Neural cell (in vitro differentiated cells): Measurements from ENCODE around the gene PITHD1. TPM values are rescaled to one million over a fixed set of nuclear protein-coding genes. Genes with fewer than 3 reads are reported as not detected.

Experiments
- H2AFZ ChIP-seq: fragments of 200-600, 300-800 bp; sonication (generic), shearing (Covaris generic); 2 replicates; pipeline ENCODE4 v1.6.0; 2014; ENCODE audit warnings: low read depth, mild to moderate bottlenecking, antibody characterized with exemption, low read length, moderate library complexity
- H3F3A ChIP-seq: fragments of 200-600 bp; shearing (Covaris generic); 2 replicates; pipeline ENCODE4 v1.6.1; 2016; ENCODE audit warnings: mild to moderate bottlenecking, moderate library complexity, mixed read lengths, antibody characterized with exemption, low read length; ENCODE audit not compliant: insufficient read depth, poor library complexity, severe bottlenecking
- H3K27ac ChIP-seq: fragments of 200-600, 300-800 bp; sonication (generic), shearing (Covaris generic); 2 replicates; pipeline ENCODE4 v1.5.1; 2014; ENCODE audit warnings: mild to moderate bottlenecking, low read length, moderate library complexity
- H3K27me3 ChIP-seq: fragments of 300-800, 200-600 bp; sonication (generic), shearing (Covaris generic); 2 replicates; pipeline ENCODE4 v1.6.0; 2014; ENCODE audit warnings: mild to moderate bottlenecking, low read depth, low read length, moderate library complexity; ENCODE audit not compliant: insufficient read depth
- H3K36me3 ChIP-seq: fragments of 300-800, 200-600 bp; sonication (generic), shearing (Covaris generic); 2 replicates; pipeline ENCODE4 v1.5.1; 2014; ENCODE audit warnings: mild to moderate bottlenecking, antibody characterized with exemption, low read length, moderate library complexity; ENCODE audit not compliant: insufficient read depth
- H3K4me2 ChIP-seq: fragments of 300-800, 200-600 bp; sonication (generic), shearing (Covaris generic); 2 replicates; pipeline ENCODE4 v1.6.0; 2014; ENCODE audit warnings: mild to moderate bottlenecking, low read length
- H3K4me3 ChIP-seq: fragments of 300-800, 200-600 bp; sonication (generic), shearing (Covaris generic); 2 replicates; pipeline ENCODE4 v1.5.1; 2014; ENCODE audit warnings: mild to moderate bottlenecking, low read length, moderate library complexity
- H3K79me2 ChIP-seq: fragments of 200-600 bp; shearing (Covaris generic); replicated peaks from 2 replicates; pipeline ENCODE4 v1.6.0; 2014; ENCODE audit warnings: mild to moderate bottlenecking, low read length, moderate library complexity; ENCODE audit not compliant: insufficient read depth
- H3K9ac ChIP-seq: fragments of 300-800, 200-600 bp; sonication (generic), shearing (Covaris generic); 2 replicates; pipeline ENCODE4 v1.6.1; 2016; ENCODE audit warnings: mild to moderate bottlenecking, low read length, mixed read lengths
- H3K9me2 ChIP-seq: fragments of 200-600 bp; shearing (Covaris generic); 2 replicates; pipeline ENCODE4 v1.6.1; 2016; ENCODE audit warnings: mild to moderate bottlenecking, low read length, mixed read lengths; ENCODE audit not compliant: insufficient read depth
- H3K9me3 ChIP-seq: fragments of 200-600, 300-800 bp; sonication (generic), shearing (Covaris generic); 2 replicates; pipeline ENCODE4 v1.6.1; 2016; ENCODE audit warnings: mild to moderate bottlenecking, mixed run types, low read length, moderate library complexity, mixed read lengths
- H4K20me1 ChIP-seq: fragments of 200-600 bp; shearing (Covaris generic); 2 replicates; pipeline ENCODE4 v1.6.1; 2016; ENCODE audit warnings: mild to moderate bottlenecking, mixed run types; ENCODE audit not compliant: insufficient read depth
- EP300 ChIP-seq: fragments of 450-650 bp; conservative IDR thresholded peaks from 2 replicates; pipeline ENCODE4 v1.6.1; 2014; ENCODE audit warnings: antibody characterized with exemption, mild to moderate bottlenecking, moderate library complexity; ENCODE audit not compliant: poor library complexity, severe bottlenecking
- EZH2 ChIP-seq: fragments of 200-600, 300-800 bp; shearing (Covaris generic), sonication (generic); IDR thresholded peaks from 2 replicates; pipeline ENCODE4 v1.6.1; 2014; ENCODE audit warnings: antibody characterized with exemption, low read length, borderline replicate concordance, mild to moderate bottlenecking; ENCODE audit not compliant: insufficient read depth, poor library complexity, severe bottlenecking
- MXI1 ChIP-seq: fragments of 450-650 bp; conservative IDR thresholded peaks from 2 replicates; pipeline ENCODE4 v1.6.1; 2014; ENCODE audit warnings: antibody characterized with exemption, mild to moderate bottlenecking; ENCODE audit not compliant: poor library complexity, severe bottlenecking
- POLR2AphosphoS5 ChIP-seq: IDR thresholded peaks from 2 replicates; pipeline ENCODE4 v1.6.1; 2012
- RAD21 ChIP-seq: fragments of 450-650 bp; conservative IDR thresholded peaks from 2 replicates; pipeline ENCODE4 v1.6.1; 2014; ENCODE audit warnings: antibody characterized with exemption, mild to moderate bottlenecking, moderate library complexity
- REST ChIP-seq: IDR thresholded peaks from 2 replicates; pipeline ENCODE4 v1.6.1; 2012; ENCODE audit warnings: borderline replicate concordance
- SMC3 ChIP-seq: fragments of 450-650 bp; conservative IDR thresholded peaks from 2 replicates; pipeline ENCODE4 v1.6.1; 2014; ENCODE audit warnings: antibody characterized with exemption, mild to moderate bottlenecking, moderate library complexity; ENCODE audit not compliant: poor library complexity
- TAF1 ChIP-seq: IDR thresholded peaks from 2 replicates; pipeline ENCODE4 v1.6.1; 2012; ENCODE audit warnings: low read depth
- polyA plus RNA-seq: library from polyadenylated mRNA; depleted of rRNA; stranded (reverse); fragments of >200 nt; gene quantifications from 2 replicates; pipeline ENCODE4 v1.2.3, GENCODE V29; 2014
- TF ChIP-seq, protein P1 (sequence below): fragments of 450-650 bp; IDR thresholded peaks from 2 replicates; pipeline ENCODE4 v1.5.1; 2014; ENCODE audit warnings: antibody characterized with exemption, mild to moderate bottlenecking, moderate library complexity; ENCODE audit not compliant: poor library complexity, severe bottlenecking

Gene PITHD1
- polyA plus RNA-seq, 1 donor from 2014 or later = 267 TPM

DNA sequence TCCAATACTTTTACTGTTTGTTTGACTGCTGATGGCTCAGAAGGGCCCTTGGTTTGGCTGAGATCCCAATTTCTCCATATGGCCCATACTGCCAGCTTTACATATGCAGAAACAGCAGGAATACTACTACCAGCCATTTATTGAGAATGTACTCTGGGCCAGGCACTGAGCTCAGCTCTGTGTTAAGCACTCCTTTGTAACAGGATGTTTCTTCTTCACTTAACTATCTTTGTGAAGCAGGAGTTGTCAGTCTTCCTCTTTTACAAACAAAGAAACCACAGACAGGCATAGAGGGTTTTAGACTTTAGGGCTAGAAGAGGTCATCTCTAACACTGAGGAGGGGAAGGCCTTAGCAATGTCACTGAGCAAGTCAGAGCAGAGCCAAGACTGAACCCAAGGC lies 38.7 kb downstream of the PITHD1 start:
- Histone ChIP-seq H4K20me1 (no peaks in the 10 kb centered on the region), H3K9me2 (no peaks in the 10 kb centered on the region), H3K9me3 (no peaks in the 10 kb centered on the region), H3K79me2 (no peaks in the 10 kb centered on the region), H2AFZ (no peak overlapping the region), H3F3A (no peaks in the 10 kb centered on the region), H3K36me3 (no peaks in the 10 kb centered on the region), H3K9ac (no peak overlapping the region), H3K4me2 (no peak overlapping the region), H3K4me3 (no peak overlapping the region), H3K27ac (no peak overlapping the region), H3K27me3 (no peaks in the 10 kb centered on the region)
- TF ChIP-seq TAF1 (no peak), SMC3 (no peak), RAD21 (no peak), POLR2AphosphoS5 (no peak), MXI1 (no peak), EZH2 (no peak), EP300 (no peak)

DNA sequence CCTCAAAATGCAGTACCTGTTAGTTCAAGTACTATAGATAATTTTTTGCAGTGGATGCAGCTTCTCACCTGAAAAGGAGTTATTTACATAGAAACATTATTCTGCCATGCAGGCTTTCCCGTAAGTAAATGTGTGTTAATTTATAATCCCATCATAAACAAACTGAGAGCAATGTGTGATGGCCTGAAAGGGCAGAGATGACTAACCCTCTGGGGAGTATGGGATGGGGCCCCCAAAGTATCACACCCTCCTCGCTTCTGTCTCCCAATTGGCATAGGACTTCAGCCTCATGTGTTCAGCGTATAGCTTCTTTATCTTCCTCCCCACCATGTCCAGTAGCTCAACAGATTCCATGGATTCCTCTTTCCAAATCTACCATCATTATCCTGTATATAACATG lies 39.4 kb downstream of the PITHD1 start:
- H3K27ac ChIP-seq = no peak overlapping the region
- no peak overlapping the region for H3K4me2 ChIP-seq
- no peak overlapping the region for H3K4me3 ChIP-seq
- no peaks in the 10 kb centered on the region for H3F3A ChIP-seq
- no peaks in the 10 kb centered on the region for H3K9me2 ChIP-seq
- H3K9me3 ChIP-seq = no peaks in the 10 kb centered on the region
- H3K36me3 ChIP-seq = no peaks in the 10 kb centered on the region
- H3K27me3 ChIP-seq = no peaks in the 10 kb centered on the region
- H3K79me2 ChIP-seq = no peaks in the 10 kb centered on the region
- no peak overlapping the region for H3K9ac ChIP-seq
- no peak overlapping the region for H2AFZ ChIP-seq
- no peaks in the 10 kb centered on the region for H4K20me1 ChIP-seq
- TF ChIP-seq SMC3 = no peak
- TF ChIP-seq MXI1 = no peak
- TF ChIP-seq TAF1 = no peak
- TF ChIP-seq, protein P1, sequence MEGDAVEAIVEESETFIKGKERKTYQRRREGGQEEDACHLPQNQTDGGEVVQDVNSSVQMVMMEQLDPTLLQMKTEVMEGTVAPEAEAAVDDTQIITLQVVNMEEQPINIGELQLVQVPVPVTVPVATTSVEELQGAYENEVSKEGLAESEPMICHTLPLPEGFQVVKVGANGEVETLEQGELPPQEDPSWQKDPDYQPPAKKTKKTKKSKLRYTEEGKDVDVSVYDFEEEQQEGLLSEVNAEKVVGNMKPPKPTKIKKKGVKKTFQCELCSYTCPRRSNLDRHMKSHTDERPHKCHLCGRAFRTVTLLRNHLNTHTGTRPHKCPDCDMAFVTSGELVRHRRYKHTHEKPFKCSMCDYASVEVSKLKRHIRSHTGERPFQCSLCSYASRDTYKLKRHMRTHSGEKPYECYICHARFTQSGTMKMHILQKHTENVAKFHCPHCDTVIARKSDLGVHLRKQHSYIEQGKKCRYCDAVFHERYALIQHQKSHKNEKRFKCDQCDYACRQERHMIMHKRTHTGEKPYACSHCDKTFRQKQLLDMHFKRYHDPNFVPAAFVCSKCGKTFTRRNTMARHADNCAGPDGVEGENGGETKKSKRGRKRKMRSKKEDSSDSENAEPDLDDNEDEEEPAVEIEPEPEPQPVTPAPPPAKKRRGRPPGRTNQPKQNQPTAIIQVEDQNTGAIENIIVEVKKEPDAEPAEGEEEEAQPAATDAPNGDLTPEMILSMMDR = no peak
- no peak for TF ChIP-seq POLR2AphosphoS5
- no peak for TF ChIP-seq RAD21
- TF ChIP-seq REST = no peak
- TF ChIP-seq EP300 = no peak
- no peak for TF ChIP-seq EZH2

GRCh38 chr1:23823767-23824166 lies 45.5 kb downstream of the PITHD1 start:
- no peak for TF ChIP-seq POLR2AphosphoS5
- no peak overlapping the region for H3K9ac ChIP-seq
- H3K4me3 ChIP-seq = peak overlapping the region; percentile 89
- no peak overlapping the region for H2AFZ ChIP-seq
- H3K27ac ChIP-seq = no peak overlapping the region
- H4K20me1 ChIP-seq = no peaks in the 10 kb centered on the region
- no peaks in the 10 kb centered on the region for H3K36me3 ChIP-seq
- H3K9me2 ChIP-seq = no peaks in the 10 kb centered on the region
- no peaks in the 10 kb centered on the region for H3F3A ChIP-seq
- no peaks in the 10 kb centered on the region for H3K27me3 ChIP-seq
- no peaks in the 10 kb centered on the region for H3K79me2 ChIP-seq
- H3K4me2 ChIP-seq = no peak overlapping the region
- H3K9me3 ChIP-seq = no peaks in the 10 kb centered on the region
